D721Med (cell line): ENCODE results near the gene INSRR.

ENCODE experiments used
- DNase-seq: peaks from one replicate; pipeline ENCODE4 v3.0.0; 2011; ENCODE audit warnings: low spot score; ENCODE audit not compliant: insufficient read length
- FAIRE-seq: peaks from 2 replicates; lab custom pipeline; 2011; peaks lifted over from hg19 to GRCh38; lab: Jason Lieb, UNC
- CTCF ChIP-seq: IDR thresholded peaks from 2 replicates; pipeline ENCODE4 v1.5.1; 2012; ENCODE audit warnings: mild to moderate bottlenecking, control low read depth; ENCODE audit not compliant: insufficient read depth; ENCODE audit errors: missing control alignments

Gene INSRR

GRCh38 chr1:156828400-156829124 is 30.4 kb downstream of the INSRR start:
- TF ChIP-seq CTCF: no peak
- DNase-seq (no peak), FAIRE-seq (no peak)

- no peak for FAIRE-seq
- TF ChIP-seq CTCF: no peak
These were observed 32.3 kb downstream of the INSRR start for GRCh38 chr1:156826630-156827029.

GRCh38 chr1:156823210-156823790 is 35.6 kb downstream of the INSRR start:
- FAIRE-seq: no peak
- DNase-seq: no peak
- TF ChIP-seq CTCF: no peak

More at GRCh38 chr1:156826630-156827029, 32.3 kb downstream of the INSRR start:
- no peak for DNase-seq

- DNase-seq: no peak
- no peak for TF ChIP-seq CTCF
- FAIRE-seq: no peak
These were observed 36.2 kb downstream of the INSRR start for GRCh38 chr1:156822680-156823079.

GRCh38 chr1:156821801-156822200 is 37.1 kb downstream of the INSRR start:
- FAIRE-seq (no peak), DNase-seq (no peak)
- no peak for TF ChIP-seq CTCF

- FAIRE-seq (no peak), DNase-seq (no peak)
- TF ChIP-seq CTCF: no peak
These were observed 42.2 kb downstream of the INSRR start, which contains the start of gene SH2D2A for GRCh38 chr1:156816561-156817328. TSS of gene SH2D2A (minus strand) at chr1:156816848. CDS start at chr1:156816708, 140 bp downstream.
